ENCODE measurements around the gene LRRD1. TPM values are rescaled to one million over a fixed set of nuclear protein-coding genes. Genes with fewer than 3 reads are reported as not detected.

LRRD1 gene
- total RNA-seq, 1 experiment from 2014 or later = not detected

Other genes starting within 250 kb of the LRRD1 start
- gene AKAP9, start 238.3 kb downstream of the LRRD1 start, total RNA-seq (2014; rRNA removed; shearing (Covaris generic)) = 17.6 and 22.3 TPM in 2 replicates
- 66.8 and 78.3 TPM in 2 replicates for gene CYP51A1, start 44.7 kb downstream of the LRRD1 start, total RNA-seq (2014; rRNA removed; shearing (Covaris generic))
- gene KRIT1, start 66.8 kb upstream of the LRRD1 start, total RNA-seq (2014; rRNA removed; shearing (Covaris generic)) = 37.5 and 54.1 TPM in 2 replicates
- gene ANKIB1, start 66.8 kb upstream of the LRRD1 start, total RNA-seq (2014; rRNA removed; shearing (Covaris generic)) = 36.6 and 50.7 TPM in 2 replicates

All from RPMI7951 (cell line).